ENCODE data around the gene HIPK2.

HIPK2 gene

DNA sequence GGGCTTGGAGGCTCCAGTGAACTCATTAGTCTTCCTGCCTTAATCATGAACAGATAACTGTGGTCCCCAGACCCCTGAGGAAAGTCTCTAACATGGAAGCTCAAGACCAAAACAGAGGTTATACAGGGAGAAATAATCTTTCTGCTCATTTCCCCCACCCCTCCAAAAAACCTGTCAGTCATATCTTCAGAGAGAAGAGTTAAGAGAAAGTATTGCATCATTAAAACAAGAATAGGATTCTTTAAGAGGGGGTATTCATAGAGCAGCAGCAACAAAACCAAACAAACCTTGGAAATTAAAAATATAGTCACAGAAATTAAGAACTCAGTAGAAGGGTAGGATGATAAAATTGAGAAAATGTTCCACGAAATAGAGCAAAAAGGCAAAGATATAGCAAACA lies 246.7 kb downstream of the HIPK2 start:
- Histone ChIP-seq H3K4me3 (IDR thresholded peaks at IDR 0.05; ENCODE audit: insufficient read depth, low read depth, low read length) (no peak overlapping the region), H2AFZ (ENCODE audit: low read depth) (no peak overlapping the region), H3K27me3 (ENCODE audit: insufficient read depth, low read depth) (no peaks in the 10 kb centered on the region), H3K79me2 (ENCODE audit: insufficient read depth, low read depth) (no peaks in the 10 kb centered on the region), H3K9ac (no peak overlapping the region), H3K27ac (no peak overlapping the region), H4K20me1 (ENCODE audit: insufficient read depth) (no peaks in the 10 kb centered on the region), H3K36me3 (ENCODE audit: insufficient read depth) (no peaks in the 10 kb centered on the region), H3K4me1 (ENCODE audit: low read depth, poor library complexity, severe bottlenecking) (no peaks in the 10 kb centered on the region), H3K4me2 (no peak overlapping the region)
- TF ChIP-seq, protein P1, sequence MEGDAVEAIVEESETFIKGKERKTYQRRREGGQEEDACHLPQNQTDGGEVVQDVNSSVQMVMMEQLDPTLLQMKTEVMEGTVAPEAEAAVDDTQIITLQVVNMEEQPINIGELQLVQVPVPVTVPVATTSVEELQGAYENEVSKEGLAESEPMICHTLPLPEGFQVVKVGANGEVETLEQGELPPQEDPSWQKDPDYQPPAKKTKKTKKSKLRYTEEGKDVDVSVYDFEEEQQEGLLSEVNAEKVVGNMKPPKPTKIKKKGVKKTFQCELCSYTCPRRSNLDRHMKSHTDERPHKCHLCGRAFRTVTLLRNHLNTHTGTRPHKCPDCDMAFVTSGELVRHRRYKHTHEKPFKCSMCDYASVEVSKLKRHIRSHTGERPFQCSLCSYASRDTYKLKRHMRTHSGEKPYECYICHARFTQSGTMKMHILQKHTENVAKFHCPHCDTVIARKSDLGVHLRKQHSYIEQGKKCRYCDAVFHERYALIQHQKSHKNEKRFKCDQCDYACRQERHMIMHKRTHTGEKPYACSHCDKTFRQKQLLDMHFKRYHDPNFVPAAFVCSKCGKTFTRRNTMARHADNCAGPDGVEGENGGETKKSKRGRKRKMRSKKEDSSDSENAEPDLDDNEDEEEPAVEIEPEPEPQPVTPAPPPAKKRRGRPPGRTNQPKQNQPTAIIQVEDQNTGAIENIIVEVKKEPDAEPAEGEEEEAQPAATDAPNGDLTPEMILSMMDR (conservative IDR thresholded peaks at IDR 0.05; ENCODE audit: low read depth, low read length), result no peak

DNA sequence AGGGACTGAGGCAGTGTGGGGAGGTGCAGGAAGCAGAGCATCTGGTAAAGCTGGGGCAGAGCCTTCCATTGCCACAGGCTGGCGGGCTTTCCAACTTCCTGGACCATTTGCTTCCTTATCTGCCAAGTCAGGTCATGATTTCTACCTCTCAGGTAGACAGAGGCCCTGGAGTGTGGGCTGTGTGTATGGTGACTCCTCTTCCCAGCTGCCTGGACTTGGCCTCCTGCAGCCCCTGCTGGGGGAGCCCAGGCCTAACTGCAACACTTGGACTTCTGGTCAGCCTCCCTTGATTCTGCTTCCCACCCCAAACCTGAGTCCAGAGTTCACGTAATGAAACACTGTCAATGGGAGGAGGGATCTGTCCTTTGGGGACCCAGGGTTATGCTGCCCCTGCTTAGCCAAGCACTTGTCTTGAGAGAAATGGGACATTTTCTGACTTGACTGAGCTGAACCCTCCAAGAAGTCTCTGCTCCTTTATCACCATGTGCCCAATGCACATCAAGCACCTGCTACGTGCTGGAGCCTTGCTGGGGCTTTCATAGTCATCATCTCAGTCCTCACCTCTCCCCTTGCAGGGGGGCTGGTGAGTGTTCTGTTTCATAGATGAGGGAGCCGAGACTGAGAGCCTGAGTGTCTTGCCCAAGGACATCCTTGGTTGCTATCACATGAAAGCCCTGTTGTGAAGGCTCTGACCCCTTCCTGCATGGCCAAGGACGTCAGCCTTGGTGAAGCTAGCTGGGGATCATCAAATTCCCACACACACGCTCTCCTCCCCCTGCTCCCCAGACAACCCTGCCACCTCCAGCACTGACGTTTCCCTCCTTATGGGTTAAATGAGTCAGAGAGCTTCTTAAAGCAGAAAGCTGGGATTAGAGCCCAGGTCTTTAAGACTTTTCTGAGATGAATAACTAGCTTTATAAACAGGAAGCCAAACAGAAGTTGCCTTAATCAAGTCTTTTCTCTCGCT lies 250.9 kb downstream of the HIPK2 start:
- Histone ChIP-seq H3K4me3 (IDR thresholded peaks at IDR 0.05; ENCODE audit: insufficient read depth, low read depth, low read length) (no peak overlapping the region), H3K79me2 (ENCODE audit: insufficient read depth, low read depth) (no peaks in the 10 kb centered on the region), H4K20me1 (ENCODE audit: insufficient read depth) (no peaks in the 10 kb centered on the region), H3K27ac (no peak overlapping the region), H3K27me3 (ENCODE audit: insufficient read depth, low read depth) (no peaks in the 10 kb centered on the region), H3K4me1 (ENCODE audit: low read depth, poor library complexity, severe bottlenecking) (no peaks in the 10 kb centered on the region), H3K36me3 (ENCODE audit: insufficient read depth) (no peaks in the 10 kb centered on the region), H3K4me2 (no peak overlapping the region), H2AFZ (ENCODE audit: low read depth) (no peak overlapping the region), H3K9ac (no peak overlapping the region)
- TF ChIP-seq, protein P1 (conservative IDR thresholded peaks at IDR 0.05; ENCODE audit: low read depth, low read length), result no peak

DNA sequence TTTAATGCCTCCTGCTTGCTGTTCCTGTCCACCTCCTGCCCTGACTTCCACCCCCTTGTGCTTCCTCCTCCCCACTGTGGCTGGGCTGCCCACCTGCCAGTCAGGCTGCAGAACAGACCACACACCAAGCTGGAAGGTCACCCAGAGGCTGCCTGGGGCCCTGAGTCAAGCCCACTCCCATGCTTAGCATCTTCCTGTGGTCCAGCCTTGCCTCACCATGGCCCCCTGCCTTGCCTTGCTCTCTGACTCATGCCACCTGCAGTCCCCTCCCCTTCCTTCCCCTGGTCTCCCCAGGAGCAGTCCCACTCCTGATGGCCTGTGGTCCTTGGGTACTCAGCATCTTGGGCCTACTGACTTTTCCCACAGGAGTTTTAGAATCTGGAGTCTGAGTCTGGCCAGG lies 252.0 kb downstream of the HIPK2 start:
- no peaks in the 10 kb centered on the region for H3K79me2 ChIP-seq (ENCODE audit: insufficient read depth, low read depth)
- no peak overlapping the region for H3K4me3 ChIP-seq (IDR thresholded peaks at IDR 0.05; ENCODE audit: insufficient read depth, low read depth, low read length)
- no peak overlapping the region for H3K27ac ChIP-seq
- TF ChIP-seq, protein P1 (conservative IDR thresholded peaks at IDR 0.05; ENCODE audit: low read depth, low read length), result no peak
- H3K36me3 ChIP-seq (ENCODE audit: insufficient read depth), result no peaks in the 10 kb centered on the region
- H3K27me3 ChIP-seq (ENCODE audit: insufficient read depth, low read depth), result no peaks in the 10 kb centered on the region
- no peak overlapping the region for H2AFZ ChIP-seq (ENCODE audit: low read depth)
- H4K20me1 ChIP-seq (ENCODE audit: insufficient read depth), result no peaks in the 10 kb centered on the region
- H3K4me1 ChIP-seq (ENCODE audit: low read depth, poor library complexity, severe bottlenecking), result no peaks in the 10 kb centered on the region
- no peak overlapping the region for H3K4me2 ChIP-seq
- H3K9ac ChIP-seq, result no peak overlapping the region

DNA sequence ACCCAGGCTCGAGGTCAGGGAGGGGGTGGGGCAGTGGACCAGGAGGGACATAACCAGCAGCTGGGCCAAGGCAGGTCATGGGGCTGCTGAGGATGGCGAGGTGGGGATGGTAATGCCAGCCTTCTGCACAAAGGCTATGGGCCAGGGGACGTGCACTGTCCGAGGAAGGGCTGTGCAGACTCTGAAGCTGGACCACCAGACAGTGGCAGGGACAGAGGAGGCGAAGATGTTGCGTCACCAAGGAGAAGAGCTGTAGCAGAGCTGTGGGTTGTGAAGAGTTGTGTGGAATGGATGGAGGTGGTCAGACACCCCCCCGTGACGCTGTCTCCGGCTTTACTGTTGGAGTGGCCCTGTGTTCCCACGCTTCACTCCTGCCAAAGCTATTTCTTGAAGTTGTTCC lies 252.6 kb downstream of the HIPK2 start:
- H3K9ac ChIP-seq, result no peak overlapping the region
- H3K36me3 ChIP-seq (ENCODE audit: insufficient read depth), result no peaks in the 10 kb centered on the region
- no peaks in the 10 kb centered on the region for H3K4me1 ChIP-seq (ENCODE audit: low read depth, poor library complexity, severe bottlenecking)
- no peaks in the 10 kb centered on the region for H3K79me2 ChIP-seq (ENCODE audit: insufficient read depth, low read depth)
- no peak overlapping the region for H3K27ac ChIP-seq
- H2AFZ ChIP-seq (ENCODE audit: low read depth), result no peak overlapping the region
- no peak overlapping the region for H3K4me3 ChIP-seq (IDR thresholded peaks at IDR 0.05; ENCODE audit: insufficient read depth, low read depth, low read length)
- H3K27me3 ChIP-seq (ENCODE audit: insufficient read depth, low read depth), result no peaks in the 10 kb centered on the region
- H4K20me1 ChIP-seq (ENCODE audit: insufficient read depth), result no peaks in the 10 kb centered on the region
- no peak overlapping the region for H3K4me2 ChIP-seq
- TF ChIP-seq, protein P1 (conservative IDR thresholded peaks at IDR 0.05; ENCODE audit: low read depth, low read length), result no peak

Measured in KMS-11 (cell line).